HG03060 (cell line): ENCODE results near the gene SLC35F6.
"Not testable (repeated sequence)": the region's sequence is repeated elsewhere in the genome, so short reads cannot be mapped to it uniquely, and the experiment has no call there.

Experiments used
- ATAC-seq: cut with Tn5 transposase; IDR thresholded peaks from one replicate; pipeline ENCODE4 v1.9.1; 2021; ENCODE audit warnings: low read depth, moderate number of reproducible peaks; ENCODE audit not compliant: unreplicated experiment

Gene SLC35F6

GRCh38 chr2:26780203-26780760, 16.2 kb downstream of the SLC35F6 start:
- ATAC-seq = no peak

GRCh38 chr2:26782876-26783704, 19.0 kb downstream of the SLC35F6 start:
- ATAC-seq = no peak

- ATAC-seq = no peak
Measured at GRCh38 chr2:26784570-26785234, 20.6 kb downstream of the SLC35F6 start.

GRCh38 chr2:26785431-26786206, 21.5 kb downstream of the SLC35F6 start, which contains the start of gene CENPA:
TSS of gene CENPA (plus strand) at chr2:26786056. CDS start at chr2:26786197, 141 bp downstream.
- ATAC-seq = peak; percentile 97

- peak; percentile 4 for ATAC-seq
Measured at GRCh38 chr2:26786207-26787028, 22.3 kb downstream of the SLC35F6 start.

- ATAC-seq = no peak
Measured at GRCh38 chr2:26792720-26793119, 28.6 kb downstream of the SLC35F6 start.

- no peak for ATAC-seq
Measured at GRCh38 chr2:26793518-26793917, 29.4 kb downstream of the SLC35F6 start.

GRCh38 chr2:26795135-26795534, 31.1 kb downstream of the SLC35F6 start:
- ATAC-seq = not testable (repeated sequence)

- no peak for ATAC-seq
Measured at GRCh38 chr2:26801328-26801727, 37.2 kb downstream of the SLC35F6 start.

GRCh38 chr2:26801796-26802195, 37.7 kb downstream of the SLC35F6 start:
- ATAC-seq = no peak

GRCh38 chr2:26805241-26805676, 41.2 kb downstream of the SLC35F6 start:
- no peak for ATAC-seq

GRCh38 chr2:26807788-26808460, 43.8 kb downstream of the SLC35F6 start:
- no peak for ATAC-seq

GRCh38 chr2:26809211-26809610, 45.1 kb downstream of the SLC35F6 start:
- ATAC-seq = no peak

GRCh38 chr2:26809876-26810577, 45.9 kb downstream of the SLC35F6 start:
- ATAC-seq = no peak

- ATAC-seq = no peak
Measured at GRCh38 chr2:26811261-26811660, 47.2 kb downstream of the SLC35F6 start.

- no peak for ATAC-seq
Measured at GRCh38 chr2:26811791-26812694, 48.0 kb downstream of the SLC35F6 start.

- no peak for ATAC-seq
Measured at GRCh38 chr2:26812731-26813130, 48.6 kb downstream of the SLC35F6 start.
